NT2/D1 (cell line): ENCODE data around the gene LPO.

Experiments
- SUZ12 ChIP-seq: IDR thresholded peaks from 2 replicates; pipeline ENCODE4 v1.6.1; 2011; ENCODE audit not compliant: insufficient read length, insufficient read depth; ENCODE audit errors: extremely low read depth
- YY1 ChIP-seq: IDR thresholded peaks from 2 replicates; pipeline ENCODE4 v1.6.1; 2011; ENCODE audit not compliant: insufficient read length, insufficient read depth
- ZNF274 ChIP-seq: IDR thresholded peaks from 2 replicates; pipeline ENCODE4 v1.6.1; 2011; ENCODE audit warnings: mild to moderate bottlenecking, low read depth, low read length

- TF ChIP-seq ZNF274 (no peak), SUZ12 (no peak), YY1 (no peak)
These were observed 52.9 kb downstream of the LPO start for GRCh38 chr17:58291246-58291645.
